ENCODE data around the gene DNM3. TPM values are rescaled to one million over a fixed set of nuclear protein-coding genes. Genes with fewer than 3 reads are reported as not detected.

Gene DNM3
- total and polyA plus RNA-seq, 9 of the 15 experiments (the other 6 are each of a cell fraction or from before 2014, with no cell fraction given): 0.08 to 0.36 (median 0.22) TPM; not detected in 1

GRCh38 chr1:172446547-172446946 lies 605.2 kb downstream of the DNM3 start:
- intact Hi-C loops (cut with micrococcal nuclease): no loop called here
- ChIA-PET POLR2A (interaction anchor here (0.5 to 0.6 kb wide), 2 partner anchors 38 to 307 kb away, joined by 3 read pairs; no protein-coding TSS in a partner anchor), CTCF (ENCODE audit: low intra/inter-chr PET ratio) (interaction anchor here (0.5 kb wide), 1 partner anchor 1775 kb away, joined by 3 read pairs; no protein-coding TSS in a partner anchor)
- in situ Hi-C loops (cut with MboI): no loop called here
- Histone ChIP-seq H3K9ac (ENCODE audit: insufficient read depth in 1 of 2, low read depth in 2 of 2, low read length in 2 of 2) (no peak overlapping the region), H4K20me1 (replicated peaks; ENCODE audit: control insufficient read depth, insufficient read depth, low read length) (0 out of 2 replicates have a peak, but pooled peaks cover 6% of the 10 kb centered on the region), H3K79me2 (ENCODE audit: control insufficient read depth, insufficient read depth, low read length) (peaks cover 23% of the 10 kb centered on the region), H3K4me3 (no peak overlapping the region), H3K27me3 (ENCODE audit: control insufficient read depth in 2 of 2, insufficient read depth in 2 of 2, low read length in 2 of 2) (no peaks in the 10 kb centered on the region), H3K4me1 (replicated peaks in 1 of 2; ENCODE audit: control insufficient read depth in 2 of 2, insufficient read depth in 2 of 2, low read length in 2 of 2) (peaks cover 41 to 47% of the 10 kb centered on the region in 2 experiments), H2AFZ (ENCODE audit: low read depth, low read length) (no peak overlapping the region), H3K27ac (ENCODE audit: extremely low read depth, low read depth, low read length) (no peak overlapping the region), H3K36me3 (ENCODE audit: control insufficient read depth, insufficient read depth, low read length) (peaks cover 7% of the 10 kb centered on the region; the same call in 2 of the 3 replicates), H3K4me2 (ENCODE audit: insufficient read depth, low read length) (no peak overlapping the region), H3K9me1 (ENCODE audit: control insufficient read depth, insufficient read depth, low read length) (peaks cover 5% of the 10 kb centered on the region), H3K9me3 (replicated peaks; ENCODE audit: control insufficient read depth, insufficient read depth, low read depth, low read length) (no peaks in the 10 kb centered on the region)
- TF ChIP-seq ZNF766 (CRISPR knock-in tag; conservative IDR thresholded peaks at IDR 0.05): no peak
- TF ChIP-seq, protein P1, sequence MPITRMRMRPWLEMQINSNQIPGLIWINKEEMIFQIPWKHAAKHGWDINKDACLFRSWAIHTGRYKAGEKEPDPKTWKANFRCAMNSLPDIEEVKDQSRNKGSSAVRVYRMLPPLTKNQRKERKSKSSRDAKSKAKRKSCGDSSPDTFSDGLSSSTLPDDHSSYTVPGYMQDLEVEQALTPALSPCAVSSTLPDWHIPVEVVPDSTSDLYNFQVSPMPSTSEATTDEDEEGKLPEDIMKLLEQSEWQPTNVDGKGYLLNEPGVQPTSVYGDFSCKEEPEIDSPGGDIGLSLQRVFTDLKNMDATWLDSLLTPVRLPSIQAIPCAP (CRISPR knock-in tag; IDR thresholded peaks at IDR 0.05; ENCODE audit: borderline replicate concordance): no peak
- FAIRE-seq: no peak
- no peak for DNase-seq (ENCODE audit: extremely low read depth in 1 of 4, low spot score in 3 of 4)
- ATAC-seq: no peak
- 19% methylated on average over 3 of the region's 3 CpGs for WGBS (ENCODE audit: insufficient coverage, low coverage, missing lambda C conversion rate)
- no TSS peak for BruUV-seq (replicated peaks)

DNA sequence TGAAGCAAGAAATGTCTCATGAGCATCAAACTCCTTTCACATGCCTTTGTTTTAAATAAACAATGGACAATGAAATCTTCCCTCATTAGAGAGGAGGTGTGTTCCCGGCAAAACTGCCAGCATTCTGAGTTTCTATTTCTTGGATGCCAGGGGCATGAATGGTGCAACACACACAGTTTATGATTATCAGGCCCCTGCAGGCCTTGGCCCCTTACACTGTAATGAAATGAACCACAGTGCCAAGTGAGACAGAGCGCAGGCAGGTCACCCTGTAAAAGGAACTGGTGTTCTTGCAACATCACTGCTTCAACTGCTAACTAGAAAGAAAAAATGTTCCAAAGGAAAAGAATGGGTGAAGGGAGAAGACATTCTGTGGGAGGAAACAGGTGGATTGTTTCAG lies 606.3 kb downstream of the DNM3 start:
- FAIRE-seq (no peak), ATAC-seq (no peak), DNase-seq (ENCODE audit: extremely low read depth in 1 of 4, low spot score in 3 of 4) (no peak)
- H3K4me1 ChIP-seq (replicated peaks in 1 of 2; ENCODE audit: control insufficient read depth in 2 of 2, insufficient read depth in 2 of 2, low read length in 2 of 2): peaks cover 33 to 43% of the 10 kb centered on the region in 2 experiments
- H4K20me1 ChIP-seq (replicated peaks; ENCODE audit: control insufficient read depth, insufficient read depth, low read length): no peaks in the 10 kb centered on the region
- H3K27ac ChIP-seq (ENCODE audit: extremely low read depth, low read depth, low read length): no peak overlapping the region
- H3K4me2 ChIP-seq (ENCODE audit: insufficient read depth, low read length): no peak overlapping the region
- TF ChIP-seq ZBED1 (IDR thresholded peaks at IDR 0.05) (no peak), CEBPB (tag; IDR thresholded peaks at IDR 0.05) (peak; percentile 27; the same call in 1 of the 2 replicates)
- H3K4me3 ChIP-seq: no peak overlapping the region
- H3K79me2 ChIP-seq (ENCODE audit: control insufficient read depth, insufficient read depth, low read length): peaks cover 12% of the 10 kb centered on the region
- no peak overlapping the region for H3K9ac ChIP-seq (ENCODE audit: insufficient read depth in 1 of 2, low read depth in 2 of 2, low read length in 2 of 2)
- no peak overlapping the region for H2AFZ ChIP-seq (ENCODE audit: low read depth, low read length)
- POLR2A ChIA-PET: no interaction called here
- no peaks in the 10 kb centered on the region for H3K9me3 ChIP-seq (replicated peaks; ENCODE audit: control insufficient read depth, insufficient read depth, low read depth, low read length)
- WGBS (ENCODE audit: insufficient coverage, low coverage, missing lambda C conversion rate): 47% methylated on average over 2 of the region's 2 CpGs
- peaks cover 5% of the 10 kb centered on the region for H3K9me1 ChIP-seq (ENCODE audit: control insufficient read depth, insufficient read depth, low read length)
- H3K27me3 ChIP-seq (ENCODE audit: control insufficient read depth in 2 of 2, insufficient read depth in 2 of 2, low read length in 2 of 2): no peaks in the 10 kb centered on the region
- BruUV-seq (replicated peaks): no TSS peak
- intact Hi-C loops (cut with micrococcal nuclease): no loop called here
- CTCF ChIA-PET (ENCODE audit: low intra/inter-chr PET ratio): no interaction called here
- H3K36me3 ChIP-seq (ENCODE audit: control insufficient read depth, insufficient read depth, low read length): no peaks in the 10 kb centered on the region
- in situ Hi-C loops (cut with MboI): no loop called here
